Activated naive CD4-positive, alpha-beta T cell treated with Interleukin-2 at 50 U/mL for 16 hours (primary cell): Measurements from ENCODE around the gene MPHOSPH8.

Source experiments
- DNase-seq: peaks from one replicate; pipeline ENCODE4 v3.0.0-alpha.2; 2020

MPHOSPH8 gene, protein sequence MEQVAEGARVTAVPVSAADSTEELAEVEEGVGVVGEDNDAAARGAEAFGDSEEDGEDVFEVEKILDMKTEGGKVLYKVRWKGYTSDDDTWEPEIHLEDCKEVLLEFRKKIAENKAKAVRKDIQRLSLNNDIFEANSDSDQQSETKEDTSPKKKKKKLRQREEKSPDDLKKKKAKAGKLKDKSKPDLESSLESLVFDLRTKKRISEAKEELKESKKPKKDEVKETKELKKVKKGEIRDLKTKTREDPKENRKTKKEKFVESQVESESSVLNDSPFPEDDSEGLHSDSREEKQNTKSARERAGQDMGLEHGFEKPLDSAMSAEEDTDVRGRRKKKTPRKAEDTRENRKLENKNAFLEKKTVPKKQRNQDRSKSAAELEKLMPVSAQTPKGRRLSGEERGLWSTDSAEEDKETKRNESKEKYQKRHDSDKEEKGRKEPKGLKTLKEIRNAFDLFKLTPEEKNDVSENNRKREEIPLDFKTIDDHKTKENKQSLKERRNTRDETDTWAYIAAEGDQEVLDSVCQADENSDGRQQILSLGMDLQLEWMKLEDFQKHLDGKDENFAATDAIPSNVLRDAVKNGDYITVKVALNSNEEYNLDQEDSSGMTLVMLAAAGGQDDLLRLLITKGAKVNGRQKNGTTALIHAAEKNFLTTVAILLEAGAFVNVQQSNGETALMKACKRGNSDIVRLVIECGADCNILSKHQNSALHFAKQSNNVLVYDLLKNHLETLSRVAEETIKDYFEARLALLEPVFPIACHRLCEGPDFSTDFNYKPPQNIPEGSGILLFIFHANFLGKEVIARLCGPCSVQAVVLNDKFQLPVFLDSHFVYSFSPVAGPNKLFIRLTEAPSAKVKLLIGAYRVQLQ

DNA sequence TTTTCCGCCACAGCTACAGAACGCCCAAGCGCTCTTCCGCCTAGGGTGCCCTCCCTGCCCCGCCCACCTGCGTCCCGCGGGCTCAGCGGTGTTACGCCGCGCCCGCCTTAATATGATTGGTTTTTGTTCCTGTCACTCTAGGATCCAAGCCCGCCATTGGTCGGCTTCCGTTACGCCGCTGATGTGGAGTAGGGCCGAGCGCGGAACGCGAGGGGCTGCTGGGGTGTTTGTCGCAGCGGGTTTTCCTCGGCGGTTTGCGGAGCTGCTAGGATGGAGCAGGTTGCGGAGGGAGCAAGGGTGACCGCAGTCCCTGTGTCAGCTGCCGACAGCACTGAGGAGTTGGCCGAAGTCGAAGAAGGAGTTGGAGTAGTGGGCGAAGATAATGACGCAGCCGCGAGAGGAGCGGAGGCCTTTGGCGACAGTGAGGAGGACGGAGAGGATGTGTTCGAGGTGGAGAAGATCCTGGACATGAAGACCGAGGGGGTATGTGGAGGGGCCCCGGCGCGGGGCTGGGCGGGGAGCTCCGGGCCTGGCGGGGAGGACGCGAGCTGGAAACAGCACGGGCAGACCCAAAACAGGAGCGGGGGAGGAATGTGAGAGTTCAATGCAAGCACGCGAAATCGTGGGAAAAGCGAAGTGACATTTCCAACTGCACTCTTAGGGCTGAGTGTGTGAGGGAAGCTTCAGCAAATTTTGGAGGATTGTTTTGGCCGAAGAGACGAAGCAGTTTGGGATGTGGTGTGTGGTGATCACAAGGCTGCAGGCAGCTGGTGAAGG, at the start of gene MPHOSPH8:
MPHOSPH8 (plus strand) TSS at position 181 of the 777 bp plus-strand sequence; CDS start at position 271, 90 bp downstream.
- DNase-seq, result peak; percentile 94

DNA sequence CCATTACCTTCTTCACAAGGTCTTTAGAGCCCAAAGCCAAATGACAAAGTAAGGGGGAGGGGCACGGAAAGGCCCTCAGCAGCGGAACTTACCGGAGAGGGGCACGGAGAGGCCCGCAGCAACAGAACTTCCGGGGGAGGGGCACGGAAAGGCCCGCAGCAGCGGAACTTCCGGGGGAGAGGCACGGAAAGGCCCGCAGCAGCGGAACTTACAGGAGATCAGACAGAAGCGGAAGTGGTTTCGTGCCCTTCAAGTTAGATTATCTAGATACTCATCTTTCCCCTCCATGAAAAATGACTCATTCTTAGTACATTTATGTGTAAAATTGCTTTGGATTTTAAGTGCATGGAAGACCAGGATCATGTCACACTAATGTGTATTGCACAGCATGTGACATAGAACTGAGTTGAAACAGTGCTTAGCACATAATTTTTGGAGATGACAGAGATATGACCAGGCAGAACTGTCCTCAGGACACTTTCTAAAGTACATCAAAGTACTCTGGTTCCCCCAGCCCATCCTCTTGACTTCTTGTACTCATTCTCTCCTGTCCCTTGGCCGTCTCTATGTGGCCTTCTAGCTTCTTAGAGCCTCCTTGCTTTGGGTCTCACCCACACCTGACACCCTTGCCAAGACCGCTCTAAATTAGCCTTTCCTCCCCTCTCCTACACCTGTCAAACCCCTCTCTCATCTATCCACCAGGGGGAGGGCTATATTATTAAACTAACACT, 46.4 kb upstream of the MPHOSPH8 start:
- peak; percentile 81 for DNase-seq

DNA sequence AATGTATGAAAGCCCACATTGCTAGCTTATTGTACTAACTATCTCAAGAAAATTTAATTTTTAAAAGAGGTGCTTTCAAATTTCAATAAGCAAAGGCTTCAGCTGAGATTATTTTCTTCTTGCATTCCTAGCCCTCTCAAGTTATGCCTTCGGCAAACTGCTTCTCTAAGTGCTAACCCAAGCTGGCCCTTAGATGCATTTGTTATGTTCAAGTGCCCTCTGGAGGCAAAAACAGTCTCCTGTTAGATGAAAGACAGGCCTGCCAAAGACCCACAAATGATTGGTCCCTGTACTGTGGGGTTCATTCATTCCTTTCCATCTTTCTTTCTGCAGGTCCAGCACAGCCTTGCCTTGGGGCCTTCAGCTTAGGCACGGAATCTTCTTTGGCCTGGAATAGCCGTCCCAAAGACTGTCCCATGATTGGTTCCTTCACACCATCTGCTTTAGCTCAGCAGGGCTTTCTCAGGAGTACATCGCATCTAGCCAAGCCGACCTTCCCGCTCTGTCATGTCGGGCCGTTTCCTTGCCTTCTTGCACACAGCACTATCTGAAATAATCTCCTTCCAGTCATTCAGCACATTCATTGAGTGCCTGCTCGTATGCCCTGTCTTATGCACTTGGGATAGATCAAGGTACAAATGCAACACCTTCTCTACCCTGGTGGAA, 45.7 kb upstream of the MPHOSPH8 start:
- DNase-seq, result peak; percentile 16

DNA sequence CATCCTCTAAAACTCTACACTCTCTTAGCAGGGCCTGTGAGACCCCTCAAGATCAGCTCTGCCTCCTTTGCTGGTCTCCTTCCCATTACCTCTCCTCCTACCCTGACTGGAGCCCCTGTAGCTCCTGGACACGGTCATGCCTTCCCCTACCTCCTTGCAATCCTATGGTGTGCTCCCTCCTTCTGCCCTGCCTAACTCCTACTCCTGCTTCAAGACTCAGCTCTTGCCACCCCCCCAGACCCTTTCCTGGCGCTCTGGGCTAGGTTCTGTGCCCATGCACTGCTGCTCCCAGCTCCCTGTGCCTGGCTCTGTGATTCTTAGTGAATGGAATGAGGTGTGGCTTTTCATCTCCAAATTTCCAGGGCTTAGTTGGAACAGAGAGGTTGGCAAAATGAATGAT, 44.1 kb upstream of the MPHOSPH8 start:
- DNase-seq, result no peak

DNA sequence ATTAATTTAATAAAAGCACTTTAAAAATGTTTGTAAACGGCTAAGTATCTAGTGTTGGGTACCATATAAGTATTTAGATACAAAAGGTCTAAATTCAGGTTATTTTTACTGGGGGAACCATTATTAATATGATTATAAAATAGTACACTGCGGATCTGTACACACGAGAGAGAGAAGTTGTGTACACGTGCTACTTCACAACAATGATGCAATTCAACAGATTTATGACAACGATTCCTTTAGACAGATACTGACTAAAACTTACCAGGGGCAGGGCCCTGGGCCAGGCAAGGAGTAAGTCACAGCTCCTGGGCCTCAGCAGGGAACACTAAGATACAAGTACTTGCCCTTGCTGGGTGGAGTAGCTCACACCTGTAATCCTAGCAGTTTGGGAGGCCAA, 43.0 kb upstream of the MPHOSPH8 start:
- DNase-seq, result no peak

DNA sequence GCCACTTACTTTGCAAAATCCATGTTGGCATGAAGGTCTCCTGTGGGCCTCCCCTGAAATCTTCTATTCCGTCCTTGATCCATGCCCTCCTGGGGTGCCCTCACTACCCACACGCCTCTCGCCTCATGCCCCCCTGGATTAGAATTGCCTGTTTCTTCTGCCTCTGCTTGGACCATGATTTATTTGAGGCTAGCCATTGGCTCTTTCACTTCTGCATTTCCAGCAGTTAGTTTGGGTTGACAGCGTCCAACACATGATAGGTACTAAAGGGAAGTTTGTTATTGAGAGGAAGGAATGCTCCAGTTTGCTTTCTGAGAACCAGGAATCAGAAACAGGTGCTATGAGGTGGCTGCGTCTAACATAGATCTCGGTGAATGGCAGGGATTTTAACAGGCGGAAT, 41.6 kb upstream of the MPHOSPH8 start:
- DNase-seq, result no peak

DNA sequence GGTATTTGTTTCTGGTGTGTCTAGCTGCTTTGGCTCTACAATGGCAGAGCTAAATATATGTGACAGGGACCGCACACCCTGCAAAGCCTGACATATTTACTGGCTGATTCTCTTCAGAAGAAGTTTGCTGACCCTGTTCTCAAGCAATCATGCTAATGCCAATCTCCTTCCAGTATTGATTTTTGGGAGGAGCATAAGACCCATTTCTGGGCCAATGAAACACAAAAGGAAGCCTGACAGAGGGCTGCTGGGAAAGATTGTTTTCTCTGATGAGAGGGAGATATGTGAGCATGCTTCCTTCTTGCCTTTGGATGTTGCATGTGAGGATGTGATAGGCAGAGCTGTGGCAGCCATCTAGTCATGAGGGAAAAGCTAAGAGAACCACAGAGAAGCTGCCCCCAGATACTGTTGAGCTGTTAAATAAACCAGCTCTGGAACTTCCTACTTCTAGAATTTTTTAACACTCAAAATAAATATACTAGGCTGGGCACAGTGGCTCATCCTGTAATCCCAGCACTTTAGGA, 40.7 kb upstream of the MPHOSPH8 start:
- DNase-seq, result no peak

DNA sequence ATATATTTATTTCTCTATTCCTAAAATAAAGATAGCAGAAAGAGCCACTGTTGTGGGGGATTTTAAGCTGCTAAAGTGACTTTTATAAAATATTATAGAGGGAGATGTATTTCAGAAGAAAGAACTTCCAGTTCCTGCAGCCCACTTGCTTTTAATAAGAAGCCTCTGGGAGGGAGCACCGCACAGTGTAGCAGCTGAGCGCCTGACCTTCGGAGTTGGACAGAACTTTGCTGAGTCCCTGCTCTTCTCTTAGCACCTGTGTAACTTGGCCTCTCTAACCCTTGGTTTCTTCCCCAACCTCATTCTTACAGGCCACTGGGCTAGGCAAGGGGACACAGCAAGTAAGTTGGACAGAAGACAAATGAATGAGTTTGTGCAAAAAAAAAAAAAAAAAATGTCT, 37.4 kb upstream of the MPHOSPH8 start:
- DNase-seq, result no peak

DNA sequence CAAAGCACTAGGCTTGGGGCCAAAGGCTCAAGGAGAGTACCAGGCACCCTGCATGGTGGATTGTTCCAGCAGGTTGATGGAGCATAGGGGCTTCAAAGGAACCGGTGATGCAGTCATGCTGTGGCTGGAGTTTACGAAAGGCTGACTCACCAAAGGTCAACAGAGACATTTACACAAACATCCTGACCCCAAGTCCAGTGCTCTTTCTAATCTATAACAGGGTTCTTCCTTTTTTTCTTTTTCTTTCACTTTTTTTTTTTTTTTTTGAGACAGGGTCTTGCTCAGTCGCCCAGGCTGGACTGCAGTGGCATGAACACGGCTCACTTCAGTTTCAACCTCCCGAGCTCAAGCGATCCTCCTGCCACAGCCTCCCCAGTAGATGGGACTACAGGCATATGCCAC, 36.5 kb upstream of the MPHOSPH8 start:
- DNase-seq, result no peak

DNA sequence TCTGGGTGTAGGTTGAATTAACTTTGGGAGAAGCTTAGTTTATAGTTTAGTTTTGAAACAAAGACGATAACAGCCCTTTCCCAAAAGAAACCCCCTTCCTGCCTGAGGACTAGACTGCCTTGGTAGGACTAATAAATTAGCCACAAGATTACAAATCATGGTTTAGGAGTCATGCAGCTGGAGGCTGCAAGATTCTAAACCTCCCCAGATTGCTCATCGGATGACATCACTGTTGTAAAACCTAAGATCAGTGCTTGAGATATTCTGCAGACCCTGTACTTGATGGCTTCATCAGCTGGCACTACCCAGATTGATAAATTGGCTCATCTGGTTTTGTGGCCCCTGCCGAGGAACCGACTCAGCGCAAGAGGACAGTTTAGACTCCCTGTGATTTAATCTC, 35.9 kb upstream of the MPHOSPH8 start:
- DNase-seq, result no peak

DNA sequence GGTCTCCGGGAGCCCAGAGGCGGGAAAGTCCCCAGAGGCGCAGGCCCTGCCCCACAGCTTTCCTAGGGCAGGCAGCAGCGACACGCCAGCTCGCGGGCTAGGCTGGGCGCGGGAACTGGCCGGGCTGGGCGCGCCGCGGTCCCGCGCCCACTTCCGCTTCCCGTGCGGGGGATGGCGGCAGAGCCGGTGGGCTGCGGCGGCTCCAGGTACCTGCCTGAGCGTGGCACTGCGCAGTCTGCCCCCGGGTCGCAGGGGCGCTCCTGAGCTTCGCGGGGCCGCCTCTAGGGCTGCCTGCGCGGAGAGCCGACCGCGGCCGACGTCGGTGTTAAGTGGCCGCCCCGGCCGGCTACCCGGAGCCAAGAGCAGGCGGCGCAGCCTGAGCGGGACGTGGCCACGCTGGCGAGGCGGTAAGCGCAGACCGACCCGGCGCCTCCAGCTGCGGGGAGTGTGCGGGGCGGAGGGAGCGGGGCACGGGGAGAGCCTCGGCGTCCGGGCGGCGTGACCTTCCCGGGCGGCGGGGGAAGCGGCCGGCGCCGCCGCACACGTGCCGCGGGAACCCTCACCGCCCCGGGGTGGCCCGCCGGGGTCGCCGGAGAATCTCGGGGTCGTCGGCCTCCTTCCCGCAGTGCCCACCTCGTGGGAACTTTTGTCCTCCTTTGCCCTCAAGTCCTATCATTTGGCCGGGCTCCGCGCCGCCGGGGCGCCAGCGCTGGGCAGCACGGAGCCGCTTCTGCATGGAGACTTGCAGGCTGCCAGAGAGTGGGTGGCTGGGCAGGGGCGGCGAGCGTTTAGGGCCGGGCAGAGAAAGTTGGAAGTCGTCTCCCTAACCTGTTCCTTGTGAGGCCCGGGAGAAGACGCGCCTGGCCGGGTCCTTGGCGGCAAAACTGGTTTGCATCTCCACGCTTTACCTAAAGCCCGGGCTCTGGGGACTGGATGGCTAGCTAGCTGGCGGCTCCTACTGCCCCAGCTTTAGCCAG, 31.4 kb upstream of the MPHOSPH8 start:
- peak; percentile 22 for DNase-seq

DNA sequence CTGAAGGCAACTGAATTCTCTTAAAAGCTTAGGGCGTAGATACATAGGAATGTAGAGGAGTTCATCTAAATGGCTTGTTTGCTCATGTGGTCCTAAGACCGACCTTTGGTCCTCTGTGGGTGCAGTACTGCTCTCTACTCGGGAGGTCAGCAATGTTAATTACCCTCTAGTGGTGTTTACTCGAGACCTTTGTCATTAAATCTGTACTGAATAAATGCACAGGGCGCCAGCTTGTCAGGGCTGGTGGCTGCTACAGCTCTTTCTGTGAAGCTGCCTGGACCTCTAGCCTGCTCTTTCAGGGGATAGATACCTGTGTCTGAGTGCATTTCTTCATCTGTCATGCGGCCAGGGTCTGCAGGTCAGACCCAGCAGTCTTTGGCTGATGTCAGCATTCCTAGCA, 29.2 kb upstream of the MPHOSPH8 start:
- DNase-seq, result no peak

DNA sequence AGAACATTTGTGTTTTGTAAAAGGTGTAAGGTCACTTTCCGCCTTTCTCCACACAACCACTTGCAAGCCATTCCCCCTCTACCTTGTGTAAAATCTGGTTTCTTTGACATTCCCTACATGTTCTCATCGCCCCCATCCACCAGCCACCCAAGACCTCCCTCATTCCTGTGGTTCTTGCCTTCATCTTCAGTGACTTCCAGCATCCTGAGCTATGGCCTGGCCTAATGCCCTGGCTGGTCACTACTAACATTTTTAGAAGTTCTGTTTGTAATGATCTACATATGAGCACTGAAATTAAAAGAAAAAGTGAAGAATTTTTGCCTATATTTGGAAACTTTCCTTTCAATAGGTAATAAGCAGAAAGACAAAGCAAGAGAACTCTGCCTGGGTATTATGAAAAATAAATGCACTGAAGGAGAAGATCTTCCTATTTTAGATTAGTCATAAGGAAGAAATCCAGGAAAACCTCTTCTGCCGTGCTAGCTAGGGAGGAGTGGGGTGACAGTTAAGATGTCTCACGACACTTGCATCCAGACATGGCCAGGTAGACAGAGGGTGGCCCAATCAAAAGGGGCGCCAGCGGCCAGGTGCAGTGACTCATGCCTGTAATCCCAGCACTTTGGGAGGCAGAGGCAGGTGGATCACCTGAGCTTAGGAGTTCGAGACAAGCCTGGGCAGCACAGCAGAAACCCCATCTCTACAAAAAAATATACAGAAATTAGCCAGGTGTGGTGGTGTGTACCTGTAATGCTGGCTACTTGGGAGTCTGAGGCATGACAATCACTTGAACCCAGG, 28.1 kb upstream of the MPHOSPH8 start:
- no peak for DNase-seq

DNA sequence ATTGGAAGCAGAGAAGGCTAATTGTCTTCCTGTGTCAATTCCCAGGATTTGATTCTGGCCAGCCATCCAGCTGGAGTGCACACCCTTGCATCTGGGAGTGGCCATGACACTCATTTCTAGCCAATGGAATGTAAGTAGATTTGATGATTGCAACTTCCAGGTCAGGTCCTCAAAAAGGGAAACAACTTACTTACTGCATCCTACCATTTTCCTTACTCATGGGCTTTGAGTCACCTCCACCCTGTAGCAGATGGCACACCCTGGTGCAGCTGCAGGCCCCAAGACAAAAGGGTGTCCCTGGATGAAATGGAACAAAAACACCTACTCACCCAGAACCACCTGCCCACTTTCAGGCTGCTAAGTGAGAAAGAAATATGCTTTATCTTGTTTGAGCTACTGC, 27.3 kb upstream of the MPHOSPH8 start:
- DNase-seq, result no peak

DNA sequence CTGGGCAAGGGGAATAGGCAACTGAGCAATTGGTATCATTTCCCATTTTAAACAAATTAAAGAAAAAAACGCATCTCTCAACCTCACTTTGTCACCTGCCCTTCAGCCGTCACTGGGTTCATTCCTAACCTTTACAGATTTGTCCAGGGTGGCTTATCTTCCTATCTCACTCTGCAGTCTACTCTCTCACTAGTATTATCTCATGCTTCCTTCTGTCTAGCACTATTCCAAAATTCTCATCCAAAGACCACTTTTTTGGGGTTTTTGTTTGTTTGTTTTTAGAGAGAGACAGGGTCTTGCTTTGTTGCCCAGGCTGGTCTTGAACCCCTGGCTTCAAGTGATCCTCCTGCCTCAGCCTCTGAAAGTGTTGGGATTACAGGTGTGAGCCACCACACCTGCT, 26.7 kb upstream of the MPHOSPH8 start:
- DNase-seq, result no peak

DNA sequence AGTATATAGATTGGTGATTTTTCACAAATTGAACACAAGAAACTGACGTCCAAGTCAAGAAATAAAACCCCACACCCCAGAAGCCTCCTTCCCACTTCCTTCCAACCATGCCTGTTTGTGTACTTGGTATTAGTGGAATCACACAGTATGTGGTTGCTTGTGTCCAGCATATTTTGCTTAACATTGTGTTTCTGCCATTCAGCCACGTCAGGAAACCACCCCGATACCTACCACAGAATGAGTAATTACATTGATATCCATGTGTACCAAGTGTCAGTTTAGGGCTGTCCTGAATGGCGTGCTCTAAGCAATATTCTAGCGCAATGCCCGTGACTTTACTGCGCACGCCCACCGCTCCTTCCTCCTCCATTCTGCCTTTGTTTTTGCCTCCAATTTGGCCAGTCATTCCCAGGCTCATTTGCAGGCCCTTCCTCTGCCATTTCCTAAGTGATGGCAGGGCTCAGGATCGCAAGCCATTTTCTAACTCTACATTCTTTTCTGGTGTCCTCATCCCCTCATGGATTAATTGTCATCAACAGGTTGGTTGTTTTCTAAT, 25.9 kb upstream of the MPHOSPH8 start:
- DNase-seq, result no peak

DNA sequence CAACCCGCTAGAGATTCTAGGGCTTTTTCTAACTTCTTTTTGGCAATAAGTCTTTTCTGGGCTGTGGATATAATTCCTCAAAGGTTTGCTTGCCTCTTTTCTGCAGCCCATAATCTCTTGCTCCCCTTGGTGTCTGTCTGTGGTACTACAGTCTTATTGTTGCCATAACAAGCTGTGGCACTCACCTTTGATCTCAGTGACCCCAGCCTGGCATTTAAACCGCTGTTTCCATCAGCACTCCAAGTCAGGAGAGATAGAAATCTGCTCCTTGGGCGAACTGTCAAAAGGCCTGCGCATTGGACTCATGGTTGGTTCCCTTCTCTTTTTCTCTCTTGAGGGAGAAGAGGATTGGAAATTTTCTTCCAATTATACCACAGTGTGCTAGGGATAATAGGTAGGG, 14.5 kb upstream of the MPHOSPH8 start:
- no peak for DNase-seq

DNA sequence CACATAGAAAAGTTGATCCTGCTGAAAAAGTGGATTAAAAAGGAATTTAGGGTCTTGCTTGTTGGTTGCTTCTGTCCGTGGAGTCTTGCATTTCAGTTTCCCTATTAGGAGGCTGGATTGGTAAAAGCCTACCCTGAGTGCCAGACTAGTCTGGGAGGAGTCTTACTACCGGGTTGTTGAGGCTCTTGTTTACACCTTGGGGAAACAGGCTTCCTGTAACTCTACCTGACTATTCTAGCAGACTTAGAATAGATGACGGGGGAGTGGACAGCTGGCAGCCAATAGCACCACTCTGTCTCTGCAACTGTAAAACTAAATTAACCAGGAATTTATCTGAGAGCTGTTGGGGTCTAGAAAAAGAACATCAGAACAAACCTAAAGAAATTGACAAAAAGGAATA, 11.3 kb upstream of the MPHOSPH8 start:
- DNase-seq, result no peak

DNA sequence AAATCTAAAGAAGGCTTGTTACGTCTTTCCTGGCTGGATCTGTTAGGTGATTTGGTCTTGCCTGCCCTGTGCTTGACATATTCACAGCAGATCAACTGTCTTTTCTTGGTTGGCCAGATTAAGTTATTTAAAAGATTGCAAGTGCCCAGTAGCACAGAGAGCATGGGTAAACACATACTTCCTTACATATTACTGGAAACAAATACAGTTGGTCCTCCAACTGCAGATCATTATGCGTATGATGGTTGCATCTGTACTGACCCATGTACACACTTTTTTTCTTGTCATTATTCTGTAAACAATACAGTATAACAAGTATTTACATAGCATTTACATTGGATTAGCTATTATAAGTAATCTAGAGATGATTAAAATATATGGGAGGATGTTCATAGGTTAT, 9.2 kb upstream of the MPHOSPH8 start:
- no peak for DNase-seq
